HG03108 (cell line): ENCODE data around the gene TAC3.
"Not testable (repeated sequence)": the region's sequence is repeated elsewhere in the genome, so short reads cannot be mapped to it uniquely, and the experiment has no call there.

Experiments used
- ATAC-seq: cut with Tn5 transposase; IDR thresholded peaks from one replicate; pipeline ENCODE4 v1.9.1; 2021; ENCODE audit warnings: moderate library complexity; ENCODE audit not compliant: unreplicated experiment

TAC3 gene

GRCh38 chr12:56987551-56988053, 28.7 kb downstream of the TAC3 start:
- ATAC-seq, result no peak

GRCh38 chr12:56987011-56987410, 29.3 kb downstream of the TAC3 start:
- no peak for ATAC-seq

DNA sequence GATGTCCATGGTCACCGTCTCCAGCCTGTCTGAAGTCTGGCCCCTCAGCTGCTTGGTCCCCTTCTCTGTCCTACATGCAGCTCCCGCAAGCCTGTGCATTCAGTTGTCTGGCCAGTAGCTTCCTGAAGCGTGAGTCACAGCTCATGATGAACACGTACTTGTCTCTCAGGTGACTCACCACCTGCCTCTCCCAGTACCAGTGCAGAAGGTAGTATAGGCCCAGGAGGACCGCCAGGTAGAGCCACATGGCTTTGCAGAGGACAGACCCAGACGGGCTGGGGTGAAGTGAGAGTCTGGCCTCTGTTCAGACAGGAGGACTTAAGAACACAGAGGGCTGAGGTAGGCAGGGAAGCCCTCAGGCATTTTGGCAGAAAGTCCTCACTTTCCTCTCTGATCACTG, 30.6 kb downstream of the TAC3 start:
- ATAC-seq, result not testable (repeated sequence)

DNA sequence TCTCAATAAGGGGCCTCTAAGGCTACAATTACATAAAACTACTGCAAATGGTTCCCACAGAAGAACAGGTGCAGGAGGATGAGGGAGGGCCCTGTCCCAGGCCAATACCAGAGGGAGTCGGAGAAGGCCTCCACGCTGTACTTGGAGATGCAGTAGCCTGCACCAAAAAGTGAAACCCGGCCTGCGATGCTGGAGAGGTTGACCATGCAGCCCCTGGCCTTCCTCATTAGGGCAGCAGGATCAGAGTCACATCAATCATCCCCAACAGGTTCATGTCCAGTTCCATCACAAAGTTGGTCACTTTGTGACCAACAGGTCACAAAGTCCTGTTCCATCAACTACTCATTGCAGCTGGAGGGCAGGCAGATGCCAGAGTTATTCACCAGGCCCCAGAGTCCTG, 32.9 kb downstream of the TAC3 start:
- no peak for ATAC-seq

GRCh38 chr12:56982578-56983236, 33.6 kb downstream of the TAC3 start:
- not testable (repeated sequence) for ATAC-seq

DNA sequence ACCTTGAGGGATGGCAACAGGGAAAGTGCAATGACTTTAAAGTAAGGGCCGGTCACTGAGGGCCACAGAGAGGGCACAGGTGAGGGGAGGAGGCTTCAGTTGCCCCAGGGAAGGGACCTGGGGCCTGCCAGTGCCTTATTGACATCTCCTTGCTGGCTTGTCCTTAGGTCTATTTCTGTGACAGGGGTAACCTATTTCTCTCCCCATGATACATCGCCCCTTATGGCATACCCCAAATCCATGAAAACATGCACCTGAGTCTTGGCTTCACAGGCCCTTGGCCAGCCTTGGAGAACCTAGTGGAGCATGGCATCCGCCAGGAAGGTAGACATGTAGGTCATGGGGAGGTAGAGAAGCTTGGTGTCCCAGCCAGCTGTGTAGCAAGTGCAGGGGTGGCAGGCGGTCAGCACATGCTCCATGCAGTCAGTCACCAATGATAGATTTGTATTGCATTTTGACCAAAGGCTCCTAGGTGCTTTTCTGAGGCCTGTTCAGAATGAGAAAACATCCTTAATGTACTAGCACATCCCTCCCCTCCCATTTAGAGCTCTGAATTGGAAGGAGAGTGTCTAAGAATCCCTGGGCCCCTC, 35.3 kb downstream of the TAC3 start:
- no peak for ATAC-seq

GRCh38 chr12:56980268-56980667, 36.1 kb downstream of the TAC3 start:
- no peak for ATAC-seq

DNA sequence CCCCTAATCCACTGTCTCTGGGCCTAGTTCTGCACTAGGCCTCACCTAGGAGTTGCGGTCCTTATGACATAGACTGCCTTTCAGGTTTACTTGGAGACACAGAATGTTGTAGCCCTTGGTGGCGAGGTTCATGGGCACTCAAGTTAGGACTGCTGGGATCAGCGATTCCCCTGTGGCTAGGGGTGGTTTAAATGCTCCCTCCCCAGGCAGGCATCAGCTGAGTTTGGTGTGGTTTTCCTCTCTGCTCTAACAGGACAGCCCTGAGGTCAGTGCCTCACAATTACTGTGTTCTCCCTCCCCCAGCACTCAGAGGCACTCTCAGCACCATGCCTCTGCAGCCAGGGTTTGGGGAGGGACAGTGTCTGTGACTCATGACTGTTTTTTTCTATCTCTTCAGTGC, 36.7 kb downstream of the TAC3 start:
- ATAC-seq, result no peak

GRCh38 chr12:56978397-56979138, 37.8 kb downstream of the TAC3 start:
- no peak for ATAC-seq

DNA sequence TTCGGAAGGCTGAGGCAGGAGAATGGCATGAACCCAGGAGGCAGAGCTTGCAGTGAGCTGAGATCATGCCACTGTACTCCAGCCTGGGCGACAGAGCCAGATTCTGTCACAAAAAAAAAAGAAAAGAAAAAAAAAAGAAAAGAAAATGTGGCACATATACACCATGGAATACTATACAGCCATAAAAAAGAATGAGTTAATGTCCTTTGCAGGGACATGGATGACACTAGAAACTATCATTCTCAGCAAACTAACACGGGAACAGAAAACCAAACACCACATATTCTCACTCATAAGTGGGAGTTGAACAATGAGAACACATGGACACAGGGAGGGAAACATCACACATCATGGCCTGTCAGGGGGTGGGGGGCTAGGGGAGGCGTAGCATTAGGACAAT, 39.0 kb downstream of the TAC3 start:
- ATAC-seq, result not testable (repeated sequence)

- ATAC-seq, result not testable (repeated sequence)
These were observed 42.1 kb downstream of the TAC3 start for GRCh38 chr12:56974224-56974623.

DNA sequence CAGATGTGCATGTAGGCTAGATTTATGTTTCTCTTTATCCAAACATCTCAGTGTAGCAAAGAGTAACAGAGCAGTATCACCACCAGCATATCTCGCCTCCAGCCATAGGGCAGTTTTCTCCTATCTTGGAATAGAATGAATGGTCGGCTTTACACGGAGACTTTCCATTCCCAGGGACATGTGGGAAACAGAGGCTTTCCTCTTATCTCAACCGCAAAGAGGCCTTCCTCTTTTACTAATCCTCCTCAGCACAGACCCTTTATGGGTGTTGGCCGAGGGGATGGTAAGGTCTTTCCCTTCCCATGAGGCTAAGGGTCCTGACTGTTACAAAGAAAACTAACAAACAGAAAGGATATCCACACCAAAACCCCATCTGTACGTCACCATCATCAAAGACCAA, 47.4 kb downstream of the TAC3 start:
- ATAC-seq, result not testable (repeated sequence)

- ATAC-seq, result not testable (repeated sequence)
These were observed 50.2 kb downstream of the TAC3 start for GRCh38 chr12:56965997-56966642.

GRCh38 chr12:56965124-56965523, 51.2 kb downstream of the TAC3 start:
- not testable (repeated sequence) for ATAC-seq

DNA sequence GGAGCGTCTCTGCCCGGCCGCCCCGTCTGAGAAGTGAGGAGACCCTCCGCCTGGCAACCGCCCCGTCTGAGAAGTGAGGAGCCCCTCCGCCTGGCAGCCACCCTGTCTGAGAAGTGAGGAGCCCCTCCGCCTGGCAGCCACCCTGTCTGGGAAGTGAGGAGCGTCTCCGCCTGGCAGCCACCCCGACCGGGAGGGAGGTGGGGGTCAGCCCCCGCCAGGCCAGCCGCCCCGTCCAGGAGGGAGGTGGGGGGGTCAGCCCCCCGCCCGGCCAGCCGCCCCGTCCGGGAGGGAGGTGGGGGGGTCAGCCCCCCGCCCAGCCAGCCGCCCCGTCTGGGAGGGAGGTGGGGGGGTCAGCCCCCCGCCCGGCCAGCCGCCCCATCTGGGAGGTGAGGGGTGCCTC, 52.8 kb downstream of the TAC3 start:
- not testable (repeated sequence) for ATAC-seq

- not testable (repeated sequence) for ATAC-seq
These were observed 54.1 kb downstream of the TAC3 start for GRCh38 chr12:56962247-56962646.
